Neutrophil (primary cell): Measurements from ENCODE around the gene EYS.
"Not testable (repeated sequence)": the region's sequence is repeated elsewhere in the genome, so short reads cannot be mapped to it uniquely, and the experiment has no call there.

Source experiments
- H3K27ac ChIP-seq: fragments of 200-600 bp; sonication (generic); 2 replicates; pipeline ENCODE4 v1.5.1; 2016; ENCODE audit warnings: mild to moderate bottlenecking, moderate library complexity
- H3K27me3 ChIP-seq: fragments of 200-600 bp; sonication (generic); 2 replicates; pipeline ENCODE4 v1.6.0; 2016; ENCODE audit warnings: mild to moderate bottlenecking
- H3K36me3 ChIP-seq: fragments of 200-600 bp; sonication (generic); 2 replicates; pipeline ENCODE4 v1.5.1; 2017
- H3K4me1 ChIP-seq, 2 experiments: fragments of 200-600 bp in 1 of 2; sonication (generic) in 1 of 2; 1 replicate in 1 of 2; 2 replicates in 1 of 2; pipeline versions ENCODE4 v1.5.1 to v1.6.1; 2013 to 2016; ENCODE audit warnings: low read depth in 1 of 2, low read length in 1 of 2, mild to moderate bottlenecking in 1 of 2, moderate library complexity in 1 of 2; ENCODE audit not compliant: control insufficient read depth in 1 of 2, insufficient read depth in 1 of 2
- H3K4me3 ChIP-seq, 2 experiments: fragments of 200-600 bp in 1 of 2; sonication (generic) in 1 of 2; 1 replicate in 1 of 2; 2 replicates in 1 of 2; pipeline ENCODE4 v1.5.1; 2013 to 2016; ENCODE audit warnings: low read depth in 1 of 2, low read length in 1 of 2, mild to moderate bottlenecking in 1 of 2, moderate library complexity in 1 of 2
- H3K9me3 ChIP-seq: fragments of 200-600 bp; sonication (generic); 2 replicates; pipeline ENCODE4 v1.5.1; 2016
- TF ChIP-seq, protein P1 (sequence below): fragments of 200-600 bp; sonication (generic); IDR thresholded peaks from 2 replicates; pipeline ENCODE4 v1.5.1; 2016; ENCODE audit warnings: antibody characterized with exemption

EYS gene

DNA sequence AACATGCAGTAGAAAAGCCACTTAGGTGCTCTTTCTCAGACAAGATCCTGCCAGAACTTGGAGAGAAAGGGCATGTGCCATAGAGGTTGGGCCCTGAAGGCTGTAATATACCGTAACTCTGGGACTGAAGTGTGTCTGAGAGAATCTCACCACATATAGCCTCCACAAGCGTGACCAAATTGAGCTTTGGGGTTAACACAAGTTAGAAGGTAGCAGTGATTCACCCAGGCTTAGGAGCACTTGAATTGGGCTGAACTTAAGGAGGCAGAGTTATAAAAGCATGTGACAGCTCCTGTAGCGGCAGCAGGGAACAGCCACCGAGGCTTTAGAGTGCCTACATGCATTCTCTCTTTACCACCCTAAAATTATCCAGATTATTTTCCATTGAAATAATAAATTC is 1709.8 kb downstream of the EYS start:
- no peak overlapping the region for H3K27ac ChIP-seq
- TF ChIP-seq, protein P1, sequence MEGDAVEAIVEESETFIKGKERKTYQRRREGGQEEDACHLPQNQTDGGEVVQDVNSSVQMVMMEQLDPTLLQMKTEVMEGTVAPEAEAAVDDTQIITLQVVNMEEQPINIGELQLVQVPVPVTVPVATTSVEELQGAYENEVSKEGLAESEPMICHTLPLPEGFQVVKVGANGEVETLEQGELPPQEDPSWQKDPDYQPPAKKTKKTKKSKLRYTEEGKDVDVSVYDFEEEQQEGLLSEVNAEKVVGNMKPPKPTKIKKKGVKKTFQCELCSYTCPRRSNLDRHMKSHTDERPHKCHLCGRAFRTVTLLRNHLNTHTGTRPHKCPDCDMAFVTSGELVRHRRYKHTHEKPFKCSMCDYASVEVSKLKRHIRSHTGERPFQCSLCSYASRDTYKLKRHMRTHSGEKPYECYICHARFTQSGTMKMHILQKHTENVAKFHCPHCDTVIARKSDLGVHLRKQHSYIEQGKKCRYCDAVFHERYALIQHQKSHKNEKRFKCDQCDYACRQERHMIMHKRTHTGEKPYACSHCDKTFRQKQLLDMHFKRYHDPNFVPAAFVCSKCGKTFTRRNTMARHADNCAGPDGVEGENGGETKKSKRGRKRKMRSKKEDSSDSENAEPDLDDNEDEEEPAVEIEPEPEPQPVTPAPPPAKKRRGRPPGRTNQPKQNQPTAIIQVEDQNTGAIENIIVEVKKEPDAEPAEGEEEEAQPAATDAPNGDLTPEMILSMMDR, result no peak

DNA sequence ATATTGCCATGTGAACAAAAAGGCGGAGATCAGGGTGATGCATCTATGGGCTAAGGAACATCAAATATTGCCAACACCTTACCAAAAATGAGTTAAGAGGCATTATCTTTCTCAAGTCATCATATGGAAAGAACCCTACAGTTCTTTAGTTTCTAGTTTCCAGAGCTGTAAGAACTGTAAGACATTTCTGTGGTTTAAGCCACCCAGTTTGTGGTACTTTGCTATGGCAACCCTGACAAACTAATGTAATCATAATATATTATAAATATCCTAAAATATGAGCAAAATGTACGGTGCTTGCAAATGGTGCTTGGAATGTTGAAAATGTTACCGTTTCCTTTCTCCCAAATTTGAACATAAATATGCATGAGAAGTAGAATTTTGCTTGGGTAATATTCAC is 1721.8 kb downstream of the EYS start:
- TF ChIP-seq, protein P1, result no peak
- H3K36me3 ChIP-seq, result no peaks in the 10 kb centered on the region
- H3K27ac ChIP-seq, result no peak overlapping the region
- no peaks in the 10 kb centered on the region for H3K4me1 ChIP-seq
- no peaks in the 10 kb centered on the region for H3K9me3 ChIP-seq
- no peaks in the 10 kb centered on the region for H3K27me3 ChIP-seq
- H3K4me3 ChIP-seq, result no peak overlapping the region

More for the DNA sequence above, 1709.8 kb downstream of the EYS start:
- Histone ChIP-seq H3K27me3 (no peaks in the 10 kb centered on the region), H3K4me3 (no peak overlapping the region), H3K36me3 (no peaks in the 10 kb centered on the region), H3K9me3 (no peaks in the 10 kb centered on the region), H3K4me1 (no peaks in the 10 kb centered on the region)

DNA sequence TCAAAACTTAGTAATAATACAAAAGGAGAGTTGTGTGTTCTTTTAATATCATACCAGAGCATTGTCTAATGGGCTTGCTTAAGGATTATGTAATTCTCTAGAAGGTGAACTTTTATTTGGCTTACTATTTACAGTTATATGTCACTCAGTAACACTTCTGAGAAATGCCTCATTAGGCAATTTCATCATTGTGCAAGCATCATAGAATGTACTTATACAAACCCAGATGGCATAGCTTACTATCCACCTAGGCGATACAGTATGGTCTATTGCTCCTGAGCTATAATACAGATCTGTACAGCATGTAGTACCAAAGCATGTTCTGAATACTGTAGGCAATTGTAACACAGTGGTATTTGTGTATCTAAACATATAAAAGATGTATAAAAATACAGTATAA is 1731.3 kb downstream of the EYS start:
- TF ChIP-seq, protein P1, result no peak
- Histone ChIP-seq H3K4me3 (no peak overlapping the region), H3K36me3 (no peaks in the 10 kb centered on the region), H3K27me3 (no peaks in the 10 kb centered on the region), H3K9me3 (no peaks in the 10 kb centered on the region), H3K4me1 (no peaks in the 10 kb centered on the region), H3K27ac (no peak overlapping the region)

DNA sequence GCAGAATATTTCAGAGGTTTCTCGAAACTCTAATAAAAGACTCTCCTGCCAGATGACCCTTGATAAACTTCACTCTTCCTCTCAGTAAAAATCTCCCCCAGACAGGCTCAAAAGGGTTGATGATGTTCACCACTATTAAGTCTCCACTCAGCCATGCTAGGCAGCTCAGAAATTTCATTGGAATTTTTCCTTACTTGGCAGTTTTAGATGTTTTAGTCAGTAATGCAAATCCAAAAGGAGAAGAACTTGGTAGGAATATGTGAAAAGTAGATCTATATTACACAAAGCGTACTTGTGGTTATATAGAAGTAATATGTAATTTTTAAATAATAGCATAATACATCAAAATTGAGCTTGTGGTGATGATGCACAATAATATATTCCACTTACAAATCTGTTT is 1738.4 kb downstream of the EYS start:
- Histone ChIP-seq H3K27me3 (no peaks in the 10 kb centered on the region), H3K27ac (no peak overlapping the region), H3K4me1 (no peaks in the 10 kb centered on the region), H3K9me3 (no peaks in the 10 kb centered on the region), H3K36me3 (no peaks in the 10 kb centered on the region), H3K4me3 (no peak overlapping the region)
- TF ChIP-seq, protein P1, result no peak

GRCh38 chr6:63964366-63964765 is 1742.7 kb downstream of the EYS start:
- no peak overlapping the region for H3K4me3 ChIP-seq
- TF ChIP-seq, protein P1, result no peak
- H3K36me3 ChIP-seq, result no peaks in the 10 kb centered on the region
- H3K4me1 ChIP-seq, result no peaks in the 10 kb centered on the region
- H3K9me3 ChIP-seq, result no peaks in the 10 kb centered on the region
- H3K27ac ChIP-seq, result no peak overlapping the region
- H3K27me3 ChIP-seq, result no peaks in the 10 kb centered on the region

DNA sequence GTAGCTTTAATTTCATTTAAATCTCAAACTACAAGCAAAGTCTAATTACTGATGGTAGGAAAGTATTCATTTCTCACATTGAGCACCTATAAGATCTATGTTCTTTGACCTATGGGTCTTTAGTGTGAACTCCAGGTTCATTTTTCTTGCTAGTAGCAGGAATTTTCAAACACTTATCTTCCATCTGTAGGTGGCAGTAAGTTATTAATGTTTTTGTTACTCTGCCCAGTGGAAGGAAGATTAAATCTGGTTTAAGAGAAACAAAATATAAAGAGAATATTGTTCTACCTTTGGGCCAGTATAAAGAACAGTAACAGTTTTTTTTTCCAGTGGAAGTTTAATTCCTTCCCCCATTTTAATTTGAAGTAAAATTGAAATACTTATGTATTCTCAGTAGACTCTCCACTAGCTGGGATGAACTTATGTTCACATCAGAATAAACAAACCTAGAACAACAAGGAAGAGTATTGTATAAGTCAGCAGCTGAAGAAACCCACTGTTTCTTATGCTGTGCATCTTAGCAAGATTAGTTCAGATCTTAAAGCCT is 1743.2 kb downstream of the EYS start:
- Histone ChIP-seq H3K4me3 (no peak overlapping the region), H3K36me3 (no peaks in the 10 kb centered on the region), H3K9me3 (no peaks in the 10 kb centered on the region), H3K27me3 (no peaks in the 10 kb centered on the region), H3K27ac (no peak overlapping the region), H3K4me1 (no peaks in the 10 kb centered on the region)
- TF ChIP-seq, protein P1, result no peak

- not testable (repeated sequence) for H3K27me3 ChIP-seq, H3K4me3 ChIP-seq, H3K4me1 ChIP-seq, H3K36me3 ChIP-seq, H3K27ac ChIP-seq, H3K9me3 ChIP-seq
Observed at GRCh38 chr6:63953336-63954021, 1753.5 kb downstream of the EYS start.
